Fibroblast of skin of abdomen (primary cell): Measurements from ENCODE around the gene TBX21.

Experiments used
- DNase-seq: peaks from one replicate; pipeline ENCODE4 v3.0.0-alpha.2; 2013

Gene TBX21

GRCh38 chr17:47698749-47699535 lies 34.1 kb upstream of the TBX21 start:
- peak; percentile 50 for DNase-seq

GRCh38 chr17:47699536-47699840 lies 33.5 kb upstream of the TBX21 start:
- no peak for DNase-seq

GRCh38 chr17:47700471-47701449 lies 32.3 kb upstream of the TBX21 start:
- DNase-seq, result no peak

- no peak for DNase-seq
Measured at GRCh38 chr17:47701608-47702007, 31.4 kb upstream of the TBX21 start.

GRCh38 chr17:47702391-47702995 lies 30.5 kb upstream of the TBX21 start:
- DNase-seq, result no peak

GRCh38 chr17:47703191-47703591 lies 29.8 kb upstream of the TBX21 start:
- DNase-seq, result no peak

GRCh38 chr17:47703671-47704070 lies 29.4 kb upstream of the TBX21 start:
- no peak for DNase-seq

- DNase-seq, result no peak
Measured at GRCh38 chr17:47704116-47704515, 28.9 kb upstream of the TBX21 start.

GRCh38 chr17:47704736-47705135 lies 28.3 kb upstream of the TBX21 start:
- no peak for DNase-seq

GRCh38 chr17:47705536-47706530 lies 27.2 kb upstream of the TBX21 start:
- DNase-seq, result no peak

- no peak for DNase-seq
Measured at GRCh38 chr17:47707056-47707804, 25.8 kb upstream of the TBX21 start.

- DNase-seq, result no peak
Measured at GRCh38 chr17:47707884-47708283, 25.2 kb upstream of the TBX21 start.

- DNase-seq, result no peak
Measured at GRCh38 chr17:47708312-47708863, 24.6 kb upstream of the TBX21 start.

- no peak for DNase-seq
Measured at GRCh38 chr17:47708864-47709541, 24.0 kb upstream of the TBX21 start.

- DNase-seq, result no peak
Measured at GRCh38 chr17:47709594-47709993, 23.4 kb upstream of the TBX21 start.

- no peak for DNase-seq
Measured at GRCh38 chr17:47711366-47712099, 21.5 kb upstream of the TBX21 start.

GRCh38 chr17:47712330-47713023 lies 20.6 kb upstream of the TBX21 start:
- DNase-seq, result no peak

- no peak for DNase-seq
Measured at GRCh38 chr17:47713980-47714700, 18.9 kb upstream of the TBX21 start.
